AML-193 (cell line): ENCODE data around the gene SLC8A1.
"Not testable (repeated sequence)": the region's sequence is repeated elsewhere in the genome, so short reads cannot be mapped to it uniquely, and the experiment has no call there.

ENCODE experiments used
- DNase-seq, 2 experiments: peaks; one replicate each; lab custom pipeline; 2025; lab: John Stamatoyannopoulos, UW

SLC8A1 gene

GRCh38 chr2:40108851-40109250 lies 343.0 kb downstream of the SLC8A1 start:
- no peak for DNase-seq

- DNase-seq: no peak
Observed at GRCh38 chr2:40106061-40106460, 345.8 kb downstream of the SLC8A1 start.

DNA sequence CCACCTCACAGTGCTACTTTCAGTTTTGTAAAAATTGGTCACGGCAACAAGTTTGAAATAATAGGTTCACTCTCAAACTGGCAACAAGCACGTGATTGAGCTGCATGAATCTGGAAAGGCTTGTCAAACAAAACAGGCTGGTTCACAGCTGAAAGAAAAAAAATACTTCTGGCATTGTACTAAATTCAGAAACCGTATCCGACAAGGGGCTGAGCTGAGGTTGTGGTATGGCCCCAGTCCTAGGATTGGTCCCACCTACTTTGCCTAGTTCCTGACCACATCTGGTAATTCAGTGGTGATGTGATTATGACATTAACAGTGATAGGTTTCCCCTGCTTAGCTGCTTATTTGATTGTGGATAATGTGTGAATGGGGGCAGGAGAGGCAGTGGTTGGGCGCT lies 346.3 kb downstream of the SLC8A1 start:
- DNase-seq: no peak

DNA sequence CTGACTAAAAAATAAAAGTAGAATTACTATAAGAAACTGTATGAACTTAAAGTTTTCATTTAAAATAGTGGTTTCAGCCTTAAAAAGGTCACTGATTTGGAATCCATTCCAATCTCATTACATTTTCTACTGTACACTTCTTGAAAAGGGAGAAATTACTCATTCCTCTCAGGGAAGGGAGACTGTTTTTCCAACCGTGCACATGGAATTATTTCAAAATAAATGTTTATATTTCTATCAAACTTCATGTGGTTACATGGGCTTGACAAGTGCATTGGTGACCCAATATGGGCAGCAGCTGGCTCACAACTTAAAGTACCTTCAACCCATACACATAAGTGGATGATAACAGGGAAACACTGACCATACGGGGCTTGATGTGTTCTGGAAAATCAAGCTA lies 348.3 kb downstream of the SLC8A1 start:
- no peak for DNase-seq

DNA sequence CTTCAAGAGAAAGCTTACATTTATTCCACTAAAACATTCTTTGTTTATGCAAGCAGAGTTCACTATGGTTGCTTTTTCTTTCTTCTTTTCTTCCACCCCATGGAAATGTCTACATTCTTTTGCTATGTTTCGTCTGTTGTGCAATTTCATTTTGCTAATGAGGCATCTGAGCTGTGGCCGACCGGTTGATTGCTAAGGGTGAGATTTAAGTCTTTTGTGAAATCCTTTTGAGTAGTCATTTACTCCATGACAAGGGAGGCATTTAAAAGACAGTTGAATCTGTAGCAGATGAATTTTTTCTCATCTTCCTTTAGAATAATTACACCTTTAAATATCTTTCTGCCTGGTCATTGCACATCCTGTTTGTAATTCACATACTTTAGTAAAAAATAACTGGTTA lies 348.7 kb downstream of the SLC8A1 start:
- no peak for DNase-seq

- no peak for DNase-seq
Observed at GRCh38 chr2:40102447-40102846, 349.4 kb downstream of the SLC8A1 start.

DNA sequence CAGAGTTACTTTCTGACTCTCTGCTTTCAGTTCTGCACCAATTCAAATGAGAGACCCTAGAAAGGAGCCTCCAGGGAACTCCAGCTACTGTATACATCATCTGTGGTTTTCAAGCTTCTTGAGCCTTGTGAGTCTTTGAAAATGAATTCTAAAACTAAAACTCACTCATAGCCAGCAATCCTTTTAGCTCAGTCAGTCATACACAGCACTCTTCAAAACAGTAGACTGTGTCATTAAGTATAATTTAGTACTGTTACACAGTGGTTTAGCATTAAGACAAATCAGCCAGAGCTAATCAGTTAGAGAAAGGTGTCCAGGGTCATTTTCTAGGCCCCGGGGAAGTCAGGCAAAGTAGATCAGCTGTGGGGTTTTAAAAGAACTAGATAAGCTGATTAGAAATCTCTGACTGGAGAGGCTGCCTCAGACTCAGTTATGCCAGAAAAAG lies 350.7 kb downstream of the SLC8A1 start:
- DNase-seq: no peak

DNA sequence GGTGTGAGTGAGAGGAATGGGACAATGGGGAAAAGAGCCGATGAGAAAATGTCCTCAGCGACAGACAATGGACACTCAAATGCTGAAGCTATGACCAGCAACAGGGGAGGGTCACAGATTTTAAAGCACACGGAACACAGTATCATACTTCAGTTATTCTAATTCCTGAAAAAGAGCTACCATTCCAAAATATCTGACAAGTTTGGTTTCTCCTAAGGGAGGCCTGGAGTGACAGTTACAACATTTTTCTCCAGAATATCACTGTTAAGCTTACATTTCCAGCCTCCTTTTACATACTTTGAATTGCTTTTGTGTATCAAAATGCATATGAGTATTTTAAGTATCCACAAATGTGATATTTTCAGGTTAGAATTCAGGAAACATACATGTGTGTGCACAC lies 351.2 kb downstream of the SLC8A1 start:
- no peak for DNase-seq

DNA sequence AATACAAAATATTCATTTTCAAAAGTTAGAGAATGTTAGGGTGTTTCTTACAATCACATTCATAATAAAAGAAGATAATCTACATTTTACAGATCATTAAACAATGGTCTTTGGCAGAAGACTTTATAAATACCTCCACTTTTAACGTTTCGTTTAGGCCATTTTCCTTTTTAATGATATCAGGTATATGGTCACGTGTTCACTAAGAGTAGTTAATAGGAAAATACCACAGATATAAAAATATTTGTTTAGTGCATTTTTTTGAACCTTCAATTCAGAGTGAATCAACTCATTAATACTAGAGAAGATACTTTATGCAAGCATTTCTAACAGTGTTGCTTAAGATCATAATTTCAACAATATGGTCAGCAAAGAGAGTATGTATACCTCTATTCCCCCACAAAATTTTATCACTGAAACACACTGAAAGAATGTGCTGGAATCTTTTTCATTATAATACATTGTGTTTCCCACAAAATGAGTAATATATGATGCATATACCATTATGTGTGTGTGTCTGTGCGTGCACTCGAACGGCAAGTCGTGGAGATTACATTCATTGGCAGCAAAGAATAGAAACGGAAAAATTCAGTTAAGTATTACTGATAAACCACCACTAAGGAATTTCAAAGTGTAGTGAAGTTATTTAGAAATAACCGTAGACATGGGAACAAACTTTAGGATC lies 353.0 kb downstream of the SLC8A1 start:
- DNase-seq: no peak

DNA sequence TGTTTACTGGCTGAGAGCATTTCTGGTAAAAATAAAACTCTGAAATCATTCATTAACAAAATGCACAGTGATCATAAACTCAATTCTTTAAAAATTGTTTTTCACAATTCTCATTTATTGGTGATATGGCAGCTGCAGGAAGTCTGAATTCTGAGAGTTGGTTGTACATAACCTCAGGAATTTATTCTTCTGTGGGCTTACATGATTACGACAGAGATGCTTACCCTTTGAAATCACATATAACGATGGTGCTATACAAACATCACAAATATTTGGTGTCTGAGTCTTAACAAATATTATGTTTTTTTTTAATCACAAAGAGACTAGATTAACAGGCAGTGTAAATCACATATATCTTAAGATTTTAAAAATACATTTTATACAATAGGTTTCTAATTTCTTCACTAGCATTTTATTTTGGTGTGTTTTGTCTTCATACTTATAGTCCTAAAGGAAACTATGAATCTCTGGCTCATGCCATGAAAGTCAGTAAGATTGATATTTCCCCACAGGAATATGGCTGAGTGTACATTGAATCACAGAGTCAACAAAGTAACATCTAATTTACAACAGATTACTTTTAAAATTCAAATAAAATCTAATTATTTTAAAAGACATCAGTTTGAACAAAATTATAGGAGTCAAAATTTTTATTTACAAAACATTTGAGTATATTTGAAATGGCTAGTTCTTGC lies 354.1 kb downstream of the SLC8A1 start:
- no peak for DNase-seq

GRCh38 chr2:40096360-40096759 lies 355.5 kb downstream of the SLC8A1 start:
- DNase-seq: no peak

DNA sequence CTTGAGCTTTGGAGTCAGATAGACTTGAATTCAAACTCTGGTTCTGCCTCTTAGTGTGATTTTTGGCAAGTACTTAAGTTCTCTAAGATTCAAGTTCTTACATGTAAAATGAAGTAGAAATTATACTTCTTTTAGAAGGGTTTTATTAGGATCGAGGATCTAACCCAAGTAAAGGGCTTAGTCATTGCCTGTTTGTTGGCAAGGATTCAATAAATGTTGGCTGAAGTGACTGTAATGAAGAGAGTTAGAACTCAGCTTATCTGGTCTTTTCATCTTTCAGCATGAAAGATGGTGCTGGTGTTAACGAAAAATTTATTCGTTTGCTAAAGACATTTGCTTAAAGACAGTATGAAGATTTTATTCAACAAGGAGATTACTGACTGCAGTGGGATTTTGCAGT lies 356.9 kb downstream of the SLC8A1 start:
- DNase-seq: no peak

DNA sequence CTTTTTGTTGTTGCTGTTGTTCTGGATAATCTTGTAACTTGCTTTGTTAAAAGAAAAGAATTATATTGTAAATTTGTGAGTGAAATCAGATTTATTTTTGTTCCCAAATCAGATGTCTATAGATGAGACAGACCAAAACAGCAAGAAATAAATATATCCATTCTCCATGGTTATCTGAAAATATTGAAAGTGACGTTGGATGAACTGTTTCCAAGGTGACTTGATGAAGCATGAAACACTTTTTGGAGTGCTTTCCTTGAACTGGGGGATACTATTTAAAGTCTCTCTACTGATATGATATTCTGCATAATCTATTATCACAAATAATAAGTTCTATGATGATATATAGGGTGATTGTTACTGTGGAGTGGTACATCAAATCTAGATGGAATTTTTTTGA lies 357.4 kb downstream of the SLC8A1 start:
- DNase-seq: no peak

DNA sequence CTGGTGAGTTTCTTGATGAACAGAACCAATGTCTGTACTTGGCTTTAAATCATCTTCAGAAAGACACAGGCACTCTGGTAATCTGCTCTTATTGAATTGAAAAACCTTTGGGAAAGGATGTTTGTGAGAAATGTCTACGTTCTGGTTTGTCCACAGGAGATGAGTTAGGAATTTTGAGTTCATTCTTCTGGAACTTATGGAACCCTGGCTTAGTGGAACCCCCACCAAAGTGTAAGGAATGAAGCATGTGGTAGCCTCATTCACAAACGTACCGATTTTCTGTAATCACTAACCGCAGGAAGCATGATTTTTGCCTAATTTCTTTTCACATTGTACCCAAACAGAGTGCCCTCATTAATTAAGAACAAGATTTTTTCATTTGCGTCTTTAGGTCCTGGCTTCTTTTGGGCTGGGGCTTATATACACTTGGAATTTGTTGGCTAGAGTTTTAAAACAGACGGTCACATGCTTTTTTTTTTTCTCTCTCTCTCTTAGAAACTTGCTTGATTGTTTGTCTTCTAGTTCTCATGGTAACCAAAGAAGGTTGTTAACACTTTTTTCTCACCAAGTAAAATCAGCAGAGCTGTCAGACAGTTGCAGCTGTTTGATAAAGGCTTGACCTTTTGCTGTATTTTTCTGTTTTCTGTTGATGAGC lies 358.7 kb downstream of the SLC8A1 start:
- DNase-seq: no peak

- no peak for DNase-seq
Observed at GRCh38 chr2:40090044-40090443, 361.8 kb downstream of the SLC8A1 start.

DNA sequence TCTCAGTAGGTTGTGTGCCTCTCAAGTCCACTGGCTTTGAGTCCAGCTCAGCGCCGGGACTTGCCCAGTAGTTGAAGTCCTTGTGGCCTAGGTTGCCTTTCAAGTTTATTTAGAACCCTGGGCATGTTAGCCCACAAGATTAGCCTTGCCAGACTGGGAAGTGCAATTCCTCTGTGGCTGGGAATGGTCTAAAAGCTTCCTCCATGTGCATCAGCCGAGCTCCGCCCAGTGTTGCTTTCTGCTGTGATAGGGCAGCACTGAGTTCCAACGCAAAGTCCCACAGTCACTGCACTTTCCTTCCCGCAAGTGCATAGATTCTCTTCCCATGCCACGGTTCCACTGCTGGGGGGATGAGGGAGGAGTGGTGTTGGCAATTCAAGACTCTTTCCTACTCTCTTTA lies 364.0 kb downstream of the SLC8A1 start:
- DNase-seq: no peak

DNA sequence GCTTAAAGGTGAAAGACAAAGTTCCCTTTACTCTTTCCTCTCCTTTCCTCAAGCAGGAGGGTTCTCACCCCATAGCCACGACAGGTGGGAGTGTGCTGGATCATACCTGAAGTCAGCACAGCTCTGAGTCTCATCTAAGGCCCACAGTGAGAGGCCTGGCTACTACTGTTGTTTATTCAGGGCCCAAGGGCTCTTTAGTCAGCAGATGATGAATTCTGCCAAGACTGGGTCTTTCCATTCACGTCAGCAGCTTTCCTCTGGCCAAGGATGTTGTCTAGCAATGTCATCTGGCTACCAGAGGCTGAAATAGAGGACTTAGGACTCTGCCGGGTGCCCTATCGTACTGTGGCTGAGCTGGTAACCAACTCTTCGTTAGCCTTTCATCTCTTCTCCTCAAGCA lies 364.5 kb downstream of the SLC8A1 start:
- DNase-seq: no peak

- no peak for DNase-seq
Observed at GRCh38 chr2:40085786-40086185, 366.1 kb downstream of the SLC8A1 start.

GRCh38 chr2:40073336-40073735 lies 378.6 kb downstream of the SLC8A1 start:
- DNase-seq: not testable (repeated sequence)

- no peak for DNase-seq
Observed at GRCh38 chr2:40072442-40073232, 379.3 kb downstream of the SLC8A1 start.

GRCh38 chr2:40062381-40062780 lies 389.5 kb downstream of the SLC8A1 start:
- DNase-seq: no peak

DNA sequence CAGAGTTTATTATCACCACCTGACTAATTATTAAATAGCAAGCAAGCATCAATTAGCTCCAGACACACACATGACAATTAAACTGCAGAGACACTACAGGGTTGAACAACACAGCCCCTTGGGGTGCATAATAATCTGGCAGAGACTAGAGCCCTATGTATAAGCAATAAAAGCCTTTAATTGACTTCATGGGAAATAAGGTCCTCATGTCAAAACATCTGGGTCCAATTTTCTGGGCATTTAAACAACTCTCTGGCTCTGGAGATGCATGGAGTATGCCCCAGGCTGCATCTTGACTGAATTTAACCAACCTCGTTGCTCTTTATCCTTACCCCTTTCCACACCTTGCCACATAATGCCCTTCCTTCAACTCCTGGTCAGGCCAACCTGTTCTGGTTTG lies 402.1 kb downstream of the SLC8A1 start:
- DNase-seq: no peak

DNA sequence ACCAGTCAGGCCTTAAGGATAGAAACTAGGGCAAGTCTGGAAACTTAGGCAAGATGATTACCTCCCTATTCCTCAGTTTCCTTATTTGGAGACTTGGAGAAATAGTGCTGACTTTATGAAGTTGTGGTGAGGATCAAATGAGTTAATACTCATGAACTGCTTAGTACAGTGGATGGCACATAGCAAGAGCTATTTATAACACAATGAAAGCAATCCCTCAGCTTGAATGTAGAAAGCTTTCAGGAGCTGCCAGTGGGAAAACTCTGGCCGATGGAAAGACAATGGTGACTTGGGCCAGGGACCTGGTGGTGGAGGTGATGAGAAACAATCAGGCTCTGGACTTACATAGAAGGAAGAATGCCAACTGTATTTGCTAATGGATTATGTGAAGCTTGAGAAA lies 403.4 kb downstream of the SLC8A1 start:
- DNase-seq: no peak
